GM12891 (cell line): Measurements from ENCODE around the gene TNFRSF4.

Source experiments
- POLR2A ChIP-seq: IDR thresholded peaks from 2 replicates; pipeline ENCODE4 v1.6.1; 2011; ENCODE audit warnings: low read depth, low read length, control low read depth
- POLR2AphosphoS5 ChIP-seq: IDR thresholded peaks from 2 replicates; pipeline ENCODE4 v1.6.1; 2011; ENCODE audit warnings: low read depth, low read length, control low read depth
- TAF1 ChIP-seq: IDR thresholded peaks from 2 replicates; pipeline ENCODE4 v1.6.1; 2011; ENCODE audit warnings: low read depth, low read length, control low read depth

- peak; percentile 82 for TF ChIP-seq POLR2A
- peak; percentile 61; the same call in 1 of the 2 replicates for TF ChIP-seq POLR2AphosphoS5
- peak; percentile 86 for TF ChIP-seq TAF1
Observed at GRCh38 chr1:1231400-1232207, 17.7 kb upstream of the TNFRSF4 start, which contains the start of gene SDF4.
